Left cardiac atrium (tissue), 4 donors: Measurements from ENCODE around the gene EBF3. TPM values are rescaled to one million over a fixed set of nuclear protein-coding genes. Genes with fewer than 3 reads are reported as not detected.

Source experiments
- ATAC-seq, 2 donors: fragments of 200-7000 bp; cut with Tn5 transposase; one replicate each; pipeline ENCODE4 v1.9.1; 2020; ENCODE audit warnings: mild to moderate bottlenecking in 2 of 2, moderate library complexity in 2 of 2
- DNase-seq: peaks from one replicate; pipeline ENCODE4 v3.0.0-alpha.2; 2020
- intact Hi-C, 2 donors: fragments of 100-400 bp; cut with DNase I; formaldehyde crosslinking; loops; one replicate each; pipeline versions ENCODE4 v1.14.1 to v1.15.1; 2022 to 2023
- total RNA-seq, 2 donors: library from RNA; stranded (reverse); fragmentation: NEBNext Ultra II Directional; extraction: Animal tissue kit (Norgen Biotek cat#: 25700); gene quantifications; one replicate each; pipeline ENCODE4 v1.2.1, GENCODE V29; 2021
- donor health status: DM: no; HTN: yes; CAD: no.
- donor health status: DM: no; HTN: yes; CAD: no; lungs with severe emphysema.
- donor health status: DM: yes; HTN: yes; CAD: no.
- donor health status: Dilated cardiomyopathy.

EBF3 gene
- total RNA-seq, 2 donors from 2014 or later: 6.0 to 10.1 TPM

- intact Hi-C loops: no loop called here
- DNase-seq (no peak), ATAC-seq (no peak)
Observed at GRCh38 chr10:129937351-129937751, 26.7 kb downstream of the EBF3 start.

- DNase-seq (no peak), ATAC-seq (no peak)
- intact Hi-C loops: no loop called here
Observed at GRCh38 chr10:129936923-129937300, 27.2 kb downstream of the EBF3 start.

- DNase-seq: no peak
- intact Hi-C loops: no loop called here
- ATAC-seq: no peak
Observed at GRCh38 chr10:129936266-129936922, 27.7 kb downstream of the EBF3 start.

- intact Hi-C loops: no loop called here
- ATAC-seq (no peak), DNase-seq (no peak)
Observed at GRCh38 chr10:129935867-129936152, 28.3 kb downstream of the EBF3 start.

- ATAC-seq (no peak), DNase-seq (no peak)
- intact Hi-C loops: no loop called here
Observed at GRCh38 chr10:129935102-129935866, 28.8 kb downstream of the EBF3 start.

- DNase-seq (no peak), ATAC-seq (no peak)
- intact Hi-C loops: no loop called here
Observed at GRCh38 chr10:129934196-129934925, 29.7 kb downstream of the EBF3 start.

- intact Hi-C loops: no loop called here
- ATAC-seq: no peak
- DNase-seq: no peak
Observed at GRCh38 chr10:129933456-129934092, 30.5 kb downstream of the EBF3 start.

GRCh38 chr10:129932751-129933433 is 31.2 kb downstream of the EBF3 start:
- DNase-seq (no peak), ATAC-seq (no peak)
- intact Hi-C loops: no loop called here

GRCh38 chr10:129932182-129932581 is 31.9 kb downstream of the EBF3 start:
- DNase-seq (no peak), ATAC-seq (no peak)
- intact Hi-C loops: no loop called here

- no peak for ATAC-seq
- intact Hi-C loops: no loop called here
- no peak for DNase-seq
Observed at GRCh38 chr10:129929343-129930292, 34.5 kb downstream of the EBF3 start.

GRCh38 chr10:129927351-129928120 is 36.5 kb downstream of the EBF3 start:
- DNase-seq (no peak), ATAC-seq (no peak)

GRCh38 chr10:129926066-129927055 is 37.7 kb downstream of the EBF3 start:
- no peak for DNase-seq
- ATAC-seq: no peak
- intact Hi-C loops: no loop called here

More at GRCh38 chr10:129927351-129928120, 36.5 kb downstream of the EBF3 start:
- intact Hi-C loops: no loop called here

GRCh38 chr10:129924375-129925085 is 39.5 kb downstream of the EBF3 start:
- no peak for ATAC-seq
- peak; percentile 7 for DNase-seq
- intact Hi-C loops: no loop called here

- ATAC-seq (no peak), DNase-seq (peak; percentile 8)
- intact Hi-C loops: no loop called here
Observed at GRCh38 chr10:129922598-129923123, 41.4 kb downstream of the EBF3 start.

- ATAC-seq (no peak), DNase-seq (peak; percentile 15)
- intact Hi-C loops: no loop called here
Observed at GRCh38 chr10:129921801-129922597, 42.1 kb downstream of the EBF3 start.
